Uterus (tissue), 4 donors: ENCODE measurements around the gene SYPL1. TPM values are rescaled to one million over a fixed set of nuclear protein-coding genes. Genes with fewer than 3 reads are reported as not detected.
"Not testable (repeated sequence)": the region's sequence is repeated elsewhere in the genome, so short reads cannot be mapped to it uniquely, and the experiment has no call there.

ENCODE experiments used
- DNase-seq, 2 donors: peaks; one replicate each; pipeline ENCODE4 v3.0.0-alpha.2; 2019 to 2020
- H3K27ac ChIP-seq, 2 donors: fragments of 200-600 bp; sonication (generic); 1 replicate in 1 of 2; 2 replicates in 1 of 2; pipeline ENCODE4 v1.5.1; 2016 to 2018
- H3K27me3 ChIP-seq, 2 donors: fragments of 200-600 bp; sonication (generic); one replicate each; pipeline ENCODE4 v1.5.1; 2018 to 2019; ENCODE audit warnings: control low read depth in 1 of 2
- H3K36me3 ChIP-seq, 2 donors: fragments of 200-600 bp; sonication (generic); one replicate each; pipeline ENCODE4 v1.5.1; 2019; ENCODE audit warnings: control low read depth in 1 of 2
- H3K4me1 ChIP-seq, 2 donors: fragments of 200-600 bp; sonication (generic); one replicate each; pipeline ENCODE4 v1.5.1; 2018 to 2019; ENCODE audit warnings: control low read depth in 1 of 2
- H3K4me3 ChIP-seq, 2 donors: fragments of 200-600 bp; sonication (generic); 1 replicate in 1 of 2; 2 replicates in 1 of 2; pipeline ENCODE4 v1.5.1; 2018 to 2019; ENCODE audit warnings: mild to moderate bottlenecking in 1 of 2
- H3K9me3 ChIP-seq, 2 donors: fragments of 200-600 bp; sonication (generic); one replicate each; pipeline ENCODE4 v1.5.1; 2019; ENCODE audit warnings: control low read depth in 1 of 2
- CTCF ChIP-seq, 4 experiments: fragments of 200-600 bp in 2 of 4; fragments of 450-650 bp in 2 of 4; sonication (generic) in 2 of 4; IDR thresholded peaks; one replicate each; pipeline ENCODE4 v1.5.1; 2016 to 2019; ENCODE audit warnings: antibody characterized with exemption in 4 of 4, mild to moderate bottlenecking in 2 of 4, moderate library complexity in 1 of 4
- POLR2A ChIP-seq, 2 donors: fragments of 450-650 bp; IDR thresholded peaks; one replicate each; pipeline ENCODE4 v1.6.1; 2016; ENCODE audit warnings: antibody characterized with exemption in 2 of 2, mild to moderate bottlenecking in 1 of 2, moderate library complexity in 1 of 2
- intact Hi-C: fragments of 100-400 bp; cut with DNase I; formaldehyde crosslinking; loops from one replicate; pipeline ENCODE4 v1.15.1; 2023; ENCODE audit warnings: low total_unique reads
- total RNA-seq, 4 donors: library from RNA; depleted of rRNA in 3 of 4; stranded (reverse); fragments of >200 nt in 3 of 4; gene quantifications; one replicate each; pipeline versions ENCODE4 v1.1.0 to v1.2.4, GENCODE V29; 2014 to 2023
- donor health status: DM: yes; HTN: yes; CAD: no.

Gene SYPL1
- total RNA-seq, 4 donors from 2014 or later, result 123 to 220 (median 131) TPM

- no peaks in the 10 kb centered on the region for H3K36me3 ChIP-seq
- H3K27ac ChIP-seq, result peak overlapping the region; percentile 69 to 77
- no peaks in the 10 kb centered on the region for H3K9me3 ChIP-seq
- no peak for TF ChIP-seq CTCF (IDR thresholded peaks at IDR 0.05)
- TF ChIP-seq POLR2A (IDR thresholded peaks at IDR 0.05), result no peak
- intact Hi-C loops, result no loop called here
- H3K27me3 ChIP-seq, result no peaks in the 10 kb centered on the region
- peaks cover 0 to 9% of the 10 kb centered on the region in 2 donors for H3K4me1 ChIP-seq
- peak; percentile 66 to 83 for DNase-seq
- no peak overlapping the region for H3K4me3 ChIP-seq
Observed at GRCh38 chr7:106139265-106140251, 27.4 kb upstream of the SYPL1 start.

- peak overlapping the region; percentile 69 to 77 for H3K27ac ChIP-seq
- H3K36me3 ChIP-seq, result no peaks in the 10 kb centered on the region
- no peak for DNase-seq
- H3K9me3 ChIP-seq, result no peaks in the 10 kb centered on the region
- TF ChIP-seq POLR2A (IDR thresholded peaks at IDR 0.05) (no peak), CTCF (IDR thresholded peaks at IDR 0.05) (no peak)
- peaks cover 0 to 9% of the 10 kb centered on the region in 2 donors for H3K4me1 ChIP-seq
- intact Hi-C loops, result no loop called here
- H3K4me3 ChIP-seq, result no peak overlapping the region
- no peaks in the 10 kb centered on the region for H3K27me3 ChIP-seq
Observed at GRCh38 chr7:106138776-106139175, 26.7 kb upstream of the SYPL1 start.

GRCh38 chr7:106138181-106138580 lies 26.1 kb upstream of the SYPL1 start:
- H3K9me3 ChIP-seq, H3K36me3 ChIP-seq, DNase-seq, H3K4me3 ChIP-seq, H3K4me1 ChIP-seq, intact Hi-C loops, H3K27ac ChIP-seq, H3K27me3 ChIP-seq: not testable (repeated sequence)

- TF ChIP-seq CTCF (IDR thresholded peaks at IDR 0.05) (no peak), POLR2A (IDR thresholded peaks at IDR 0.05) (no peak)
- Histone ChIP-seq H3K36me3 (no peaks in the 10 kb centered on the region), H3K4me1 (peaks cover 0 to 3% of the 10 kb centered on the region in 2 donors), H3K27ac (no peak overlapping the region), H3K9me3 (no peaks in the 10 kb centered on the region), H3K27me3 (no peaks in the 10 kb centered on the region), H3K4me3 (no peak overlapping the region)
- intact Hi-C loops, result no loop called here
- DNase-seq, result no peak
Observed at GRCh38 chr7:106134241-106134640, 22.1 kb upstream of the SYPL1 start.

DNA sequence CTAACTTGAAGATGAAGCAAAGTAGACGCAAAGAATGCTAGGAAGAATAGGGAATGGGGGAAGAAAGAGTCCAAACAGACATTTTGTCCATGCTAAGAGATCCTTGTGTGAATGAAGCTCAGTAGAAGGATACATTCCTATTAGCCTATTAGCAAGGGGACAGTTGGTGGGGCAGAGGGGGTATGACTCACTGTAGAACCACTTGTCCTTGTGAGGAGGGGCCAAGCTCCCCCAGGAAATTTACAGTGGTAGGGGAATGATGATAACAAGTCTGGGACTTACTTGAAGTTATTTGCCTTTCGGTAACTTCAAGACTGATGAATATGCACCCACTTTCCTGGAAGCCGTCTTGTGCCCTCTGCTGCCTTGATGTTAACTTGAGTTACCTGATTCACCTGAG lies 17.2 kb upstream of the SYPL1 start:
- Histone ChIP-seq H3K4me1 (peaks cover 0 to 8% of the 10 kb centered on the region in 2 donors), H3K9me3 (no peaks in the 10 kb centered on the region), H3K36me3 (no peaks in the 10 kb centered on the region), H3K27ac (peak overlapping the region in 1 of 2 donors; percentile 15), H3K4me3 (no peak overlapping the region), H3K27me3 (no peaks in the 10 kb centered on the region)
- intact Hi-C loops, result no loop called here
- TF ChIP-seq POLR2A (IDR thresholded peaks at IDR 0.05) (no peak), CTCF (IDR thresholded peaks at IDR 0.05) (no peak)
- DNase-seq, result no peak
